ENCODE measurements around the gene TMEM167B. TPM values are rescaled to one million over a fixed set of nuclear protein-coding genes. Genes with fewer than 3 reads are reported as not detected.

The TMEM167B gene
- total RNA-seq, 2 donors from 2014 or later: 14.6 to 23.0 TPM

DNA sequence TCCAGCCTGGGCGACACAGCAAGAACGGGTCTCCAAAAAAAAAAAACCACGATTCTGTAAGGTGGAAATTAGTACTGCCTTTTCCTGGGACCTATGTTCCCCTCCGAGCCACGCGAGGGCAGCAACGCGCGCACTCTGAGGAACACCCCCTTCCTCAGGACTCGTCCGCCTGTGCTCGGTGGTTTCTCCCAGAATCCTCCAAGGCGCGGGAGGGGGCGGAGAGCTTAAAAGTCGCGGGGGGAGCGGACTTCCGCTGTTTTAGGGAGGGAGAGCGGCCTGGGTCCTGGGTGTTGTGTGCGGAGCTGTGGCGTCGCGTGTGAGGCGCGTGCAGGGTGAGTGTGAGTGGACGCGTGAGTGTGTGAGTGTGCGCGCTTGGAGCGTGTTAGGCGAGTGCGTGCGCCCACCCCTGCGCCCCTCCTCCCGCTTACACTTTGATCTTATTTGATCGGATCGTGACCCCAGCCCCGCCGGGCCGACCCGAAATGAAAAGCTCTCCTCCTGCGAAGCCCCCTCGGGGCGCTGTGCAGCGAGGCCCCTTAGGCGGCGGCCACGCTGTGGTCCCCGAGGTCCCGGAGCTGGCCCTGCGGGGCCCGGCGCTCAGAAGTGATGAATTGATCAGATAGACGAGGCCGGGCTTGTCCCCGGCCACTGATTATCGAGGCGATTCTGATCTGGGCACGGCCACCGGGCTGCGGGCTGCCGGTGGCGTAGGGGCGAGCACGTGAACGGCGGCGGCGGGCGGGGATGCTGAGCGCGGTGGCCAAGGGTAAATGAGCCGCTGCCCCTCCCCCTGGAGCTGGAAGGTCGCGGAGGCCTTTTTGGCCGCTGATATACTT lies 9.6 kb downstream of the TMEM167B start:
- H3K27me3 ChIP-seq (ENCODE audit: control insufficient read depth, insufficient read depth, low read length, poor library complexity, severe bottlenecking): no peaks in the 10 kb centered on the region
- TF ChIP-seq, protein P1, sequence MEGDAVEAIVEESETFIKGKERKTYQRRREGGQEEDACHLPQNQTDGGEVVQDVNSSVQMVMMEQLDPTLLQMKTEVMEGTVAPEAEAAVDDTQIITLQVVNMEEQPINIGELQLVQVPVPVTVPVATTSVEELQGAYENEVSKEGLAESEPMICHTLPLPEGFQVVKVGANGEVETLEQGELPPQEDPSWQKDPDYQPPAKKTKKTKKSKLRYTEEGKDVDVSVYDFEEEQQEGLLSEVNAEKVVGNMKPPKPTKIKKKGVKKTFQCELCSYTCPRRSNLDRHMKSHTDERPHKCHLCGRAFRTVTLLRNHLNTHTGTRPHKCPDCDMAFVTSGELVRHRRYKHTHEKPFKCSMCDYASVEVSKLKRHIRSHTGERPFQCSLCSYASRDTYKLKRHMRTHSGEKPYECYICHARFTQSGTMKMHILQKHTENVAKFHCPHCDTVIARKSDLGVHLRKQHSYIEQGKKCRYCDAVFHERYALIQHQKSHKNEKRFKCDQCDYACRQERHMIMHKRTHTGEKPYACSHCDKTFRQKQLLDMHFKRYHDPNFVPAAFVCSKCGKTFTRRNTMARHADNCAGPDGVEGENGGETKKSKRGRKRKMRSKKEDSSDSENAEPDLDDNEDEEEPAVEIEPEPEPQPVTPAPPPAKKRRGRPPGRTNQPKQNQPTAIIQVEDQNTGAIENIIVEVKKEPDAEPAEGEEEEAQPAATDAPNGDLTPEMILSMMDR (conservative IDR thresholded peaks at IDR 0.05): peak; percentile 89
- H3K4me1 Mint-ChIP-seq: peaks cover 4% of the 10 kb centered on the region
- peaks cover 19% of the 10 kb centered on the region for H3K36me3 ChIP-seq (ENCODE audit: control insufficient read depth, insufficient read depth, low read length)
- H3K9me3 Mint-ChIP-seq: no peaks in the 10 kb centered on the region
- peaks cover 12% of the 10 kb centered on the region for H3K36me3 Mint-ChIP-seq (ENCODE audit: low read depth)
- no peaks in the 10 kb centered on the region for H3K27me3 Mint-ChIP-seq (ENCODE audit: insufficient read depth)
- H3K4me3 Mint-ChIP-seq: peak overlapping the region; percentile 98
- H3K9me3 ChIP-seq (ENCODE audit: control insufficient read depth, low read length): no peaks in the 10 kb centered on the region
- peak overlapping the region; percentile 97 for H3K27ac Mint-ChIP-seq
- H3K4me1 ChIP-seq (ENCODE audit: control insufficient read depth, insufficient read depth, low read length): no peaks in the 10 kb centered on the region
- DNase-seq: peak; percentile 99
- 0 to 4% methylated on average over 9 to 77 of the region's 77 CpGs for WGBS, 2 experiments (ENCODE audit: insufficient coverage in 1 of 2, insufficient read length in 1 of 2)
- H3K4me3 ChIP-seq (ENCODE audit: low read length): peak overlapping the region; percentile 95
- H3K9ac ChIP-seq (ENCODE audit: extremely low read depth, low read length, poor library complexity, severe bottlenecking): peak overlapping the region; percentile 85
- peak overlapping the region; percentile 87 for H3K27ac ChIP-seq (ENCODE audit: low read depth, low read length)

DNA sequence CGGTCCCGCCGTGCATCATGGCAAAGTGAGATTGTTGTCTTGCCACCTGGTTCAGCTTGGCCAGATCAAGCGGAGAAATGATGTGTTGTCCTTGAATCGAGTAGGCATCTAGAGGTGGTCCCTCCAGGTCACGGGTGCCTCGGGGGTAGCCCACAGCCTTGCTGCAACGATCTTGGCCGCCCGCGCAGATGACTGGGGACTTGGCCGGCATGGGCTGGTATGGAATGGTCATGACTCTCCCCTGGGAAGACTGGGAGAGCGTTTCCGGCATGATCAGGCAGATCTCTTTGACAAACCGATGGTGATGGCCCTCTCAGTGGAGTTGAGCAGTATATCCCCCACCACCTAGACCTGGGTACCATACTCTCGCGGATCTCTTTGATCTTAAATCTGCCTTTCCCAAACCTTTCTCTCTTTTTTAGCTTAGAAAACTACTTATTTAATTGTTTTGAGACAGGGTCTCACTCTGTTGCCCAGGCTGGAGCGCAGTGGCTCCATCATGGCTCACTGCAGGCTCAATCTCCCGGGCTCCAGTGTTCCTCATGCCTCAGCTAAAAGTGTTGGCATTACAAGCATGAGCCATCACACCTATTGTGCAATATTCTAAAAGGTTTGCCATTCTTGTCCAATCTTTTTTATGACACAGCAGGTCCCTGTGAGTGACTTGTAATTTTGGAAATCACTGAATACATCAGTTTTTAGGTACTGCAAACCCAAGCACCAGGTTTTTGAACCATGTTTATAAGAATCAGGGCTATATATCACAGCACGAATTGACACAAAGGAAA lies 14.0 kb downstream of the TMEM167B start:
- no peak for DNase-seq
- Histone ChIP-seq H3K27ac (ENCODE audit: low read depth, low read length) (no peak overlapping the region), H3K4me1 (ENCODE audit: control insufficient read depth, insufficient read depth, low read length) (no peaks in the 10 kb centered on the region), H3K36me3 (ENCODE audit: control insufficient read depth, insufficient read depth, low read length) (peaks cover 5% of the 10 kb centered on the region), H3K4me3 (ENCODE audit: low read length) (no peak overlapping the region), H3K9ac (ENCODE audit: extremely low read depth, low read length, poor library complexity, severe bottlenecking) (no peak overlapping the region), H3K9me3 (ENCODE audit: control insufficient read depth, low read length) (no peaks in the 10 kb centered on the region), H3K27me3 (ENCODE audit: control insufficient read depth, insufficient read depth, low read length, poor library complexity, severe bottlenecking) (peaks cover 22% of the 10 kb centered on the region)
- TF ChIP-seq, protein P1 (conservative IDR thresholded peaks at IDR 0.05): no peak
- 93% methylated on average over 20 of the region's 20 CpGs for WGBS, 2 experiments (ENCODE audit: insufficient coverage in 1 of 2, insufficient read length in 1 of 2)
- Mint-ChIP-seq H3K9me3 (no peaks in the 10 kb centered on the region), H3K27ac (no peak overlapping the region), H3K36me3 (ENCODE audit: low read depth) (peaks cover 11% of the 10 kb centered on the region), H3K4me3 (no peak overlapping the region), H3K4me1 (peaks cover 5% of the 10 kb centered on the region), H3K27me3 (ENCODE audit: insufficient read depth) (peaks cover 35% of the 10 kb centered on the region)

DNA sequence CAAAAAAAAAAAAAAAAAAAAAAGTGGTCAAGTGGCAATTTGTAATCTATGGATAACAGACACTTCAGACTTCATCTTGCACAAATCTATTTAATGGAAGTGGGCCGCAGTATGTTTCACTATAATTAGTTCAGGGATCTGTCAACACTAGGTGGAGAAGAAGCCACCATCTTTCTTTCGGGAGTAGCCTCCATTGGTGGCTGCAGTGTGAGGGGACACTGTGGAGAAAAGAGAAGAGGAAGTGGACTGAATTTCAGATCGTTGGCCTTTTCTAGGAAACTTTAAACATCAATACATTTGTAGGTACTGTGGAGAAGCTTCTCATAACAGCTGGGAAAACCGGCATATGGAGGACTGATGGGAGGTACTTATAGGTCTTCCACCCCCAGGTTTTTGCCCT lies 15.3 kb downstream of the TMEM167B start:
- peaks cover 35% of the 10 kb centered on the region for H3K27me3 ChIP-seq (ENCODE audit: control insufficient read depth, insufficient read depth, low read length, poor library complexity, severe bottlenecking)
- TF ChIP-seq, protein P1 (conservative IDR thresholded peaks at IDR 0.05): no peak
- H3K4me3 ChIP-seq (ENCODE audit: low read length): no peak overlapping the region
- Mint-ChIP-seq H3K9me3 (no peaks in the 10 kb centered on the region), H3K4me1 (peaks cover 5% of the 10 kb centered on the region), H3K27ac (no peak overlapping the region), H3K36me3 (ENCODE audit: low read depth) (peaks cover 11% of the 10 kb centered on the region), H3K4me3 (no peak overlapping the region), H3K27me3 (ENCODE audit: insufficient read depth) (peaks cover 48% of the 10 kb centered on the region)
- no peak overlapping the region for H3K9ac ChIP-seq (ENCODE audit: extremely low read depth, low read length, poor library complexity, severe bottlenecking)
- peaks cover 5% of the 10 kb centered on the region for H3K36me3 ChIP-seq (ENCODE audit: control insufficient read depth, insufficient read depth, low read length)
- no peaks in the 10 kb centered on the region for H3K9me3 ChIP-seq (ENCODE audit: control insufficient read depth, low read length)
- 85 to 100% methylated on average over 2 to 4 of the region's 4 CpGs for WGBS, 2 experiments (ENCODE audit: insufficient coverage in 1 of 2, insufficient read length in 1 of 2)
- no peaks in the 10 kb centered on the region for H3K4me1 ChIP-seq (ENCODE audit: control insufficient read depth, insufficient read depth, low read length)
- H3K27ac ChIP-seq (ENCODE audit: low read depth, low read length): no peak overlapping the region
- no peak for DNase-seq

All from endodermal cell (in vitro differentiated cells).